KMS-11 (cell line): Measurements from ENCODE around the gene BAK1.

Experiments
- H2AFZ ChIP-seq: fragments of 200-600 bp; sonication (generic); 2 replicates; pipeline ENCODE4 v1.6.1; 2016; ENCODE audit warnings: antibody characterized with exemption, mixed run types, low read depth
- H3K27ac ChIP-seq: fragments of 200-600 bp; sonication (generic); 2 replicates; pipeline ENCODE4 v1.6.1; 2016; ENCODE audit warnings: mild to moderate bottlenecking, mixed run types
- H3K27me3 ChIP-seq: fragments of 200-600 bp; sonication (generic); 2 replicates; pipeline ENCODE4 v1.6.1; 2017; ENCODE audit warnings: mild to moderate bottlenecking, low read depth, mixed run types, moderate library complexity; ENCODE audit not compliant: insufficient read depth
- H3K36me3 ChIP-seq: fragments of 200-600 bp; sonication (generic); 2 replicates; pipeline ENCODE4 v1.6.1; 2017; ENCODE audit warnings: mild to moderate bottlenecking, mixed run types; ENCODE audit not compliant: insufficient read depth
- H3K4me1 ChIP-seq: fragments of 200-600 bp; sonication (generic); 2 replicates; pipeline ENCODE4 v1.6.1; 2016; ENCODE audit warnings: mild to moderate bottlenecking, low read depth, mixed run types; ENCODE audit not compliant: poor library complexity, severe bottlenecking
- H3K4me2 ChIP-seq: fragments of 200-600 bp; sonication (generic); 2 replicates; pipeline ENCODE4 v1.7.0; 2016; ENCODE audit warnings: mild to moderate bottlenecking, mixed run types
- H3K4me3 ChIP-seq: fragments of 200-600 bp; sonication (generic); IDR thresholded peaks from 2 replicates; pipeline ENCODE4 v1.6.1; 2017; ENCODE audit warnings: low read depth, low read length, mixed read lengths; ENCODE audit not compliant: insufficient read depth
- H3K79me2 ChIP-seq: fragments of 200-600 bp; sonication (generic); 2 replicates; pipeline ENCODE4 v1.6.1; 2016; ENCODE audit warnings: low read depth, mixed run types; ENCODE audit not compliant: insufficient read depth
- H3K9ac ChIP-seq: fragments of 200-600 bp; sonication (generic); 2 replicates; pipeline ENCODE4 v1.6.1; 2016; ENCODE audit warnings: mild to moderate bottlenecking, mixed run types
- H4K20me1 ChIP-seq: fragments of 200-600 bp; sonication (generic); 2 replicates; pipeline ENCODE4 v1.6.1; 2016; ENCODE audit warnings: mild to moderate bottlenecking, mixed run types; ENCODE audit not compliant: insufficient read depth
- CTCF ChIP-seq: fragments of 200-600 bp; sonication (generic); conservative IDR thresholded peaks from 2 replicates; pipeline ENCODE4 v1.6.1; 2017; ENCODE audit warnings: low read depth, mild to moderate bottlenecking, antibody characterized with exemption, low read length, moderate library complexity, mixed read lengths

The BAK1 gene

DNA sequence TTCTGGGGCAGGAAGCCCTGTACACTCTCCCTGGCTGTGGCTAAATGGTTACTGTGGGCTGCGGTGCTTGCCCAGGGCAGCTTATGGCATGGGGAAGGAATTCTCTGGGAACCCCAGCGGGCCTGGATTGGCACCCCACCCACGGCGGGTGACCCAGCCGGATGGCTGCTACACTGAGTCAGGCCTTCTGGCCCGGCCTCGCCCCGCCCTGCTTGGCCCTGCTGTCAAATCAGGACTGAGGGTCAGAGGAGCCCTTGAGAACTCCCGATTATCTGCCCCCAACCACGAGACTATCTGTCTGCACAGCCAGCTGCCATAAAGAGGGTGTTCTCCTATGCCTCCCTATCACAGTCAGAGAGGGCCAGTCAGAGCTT, 33.7 kb upstream of the BAK1 start:
- Histone ChIP-seq H4K20me1 (no peaks in the 10 kb centered on the region), H3K4me1 (peaks cover 6% of the 10 kb centered on the region), H3K4me2 (no peak overlapping the region), H3K36me3 (no peaks in the 10 kb centered on the region), H2AFZ (no peak overlapping the region), H3K79me2 (no peaks in the 10 kb centered on the region), H3K27ac (no peak overlapping the region), H3K9ac (no peak overlapping the region), H3K4me3 (no peak overlapping the region), H3K27me3 (no peaks in the 10 kb centered on the region)
- TF ChIP-seq CTCF, result no peak

GRCh38 chr6:33613146-33613794, 33.2 kb upstream of the BAK1 start:
- no peak for TF ChIP-seq CTCF
- Histone ChIP-seq H3K4me2 (no peak overlapping the region), H3K9ac (no peak overlapping the region), H3K4me3 (no peak overlapping the region), H3K36me3 (no peaks in the 10 kb centered on the region), H3K27me3 (no peaks in the 10 kb centered on the region), H4K20me1 (no peaks in the 10 kb centered on the region), H3K27ac (no peak overlapping the region), H3K79me2 (no peaks in the 10 kb centered on the region), H3K4me1 (peaks cover 7% of the 10 kb centered on the region), H2AFZ (no peak overlapping the region)

- no peak overlapping the region for H3K27ac ChIP-seq
Observed at GRCh38 chr6:33610779-33611732, 31.0 kb upstream of the BAK1 start.

DNA sequence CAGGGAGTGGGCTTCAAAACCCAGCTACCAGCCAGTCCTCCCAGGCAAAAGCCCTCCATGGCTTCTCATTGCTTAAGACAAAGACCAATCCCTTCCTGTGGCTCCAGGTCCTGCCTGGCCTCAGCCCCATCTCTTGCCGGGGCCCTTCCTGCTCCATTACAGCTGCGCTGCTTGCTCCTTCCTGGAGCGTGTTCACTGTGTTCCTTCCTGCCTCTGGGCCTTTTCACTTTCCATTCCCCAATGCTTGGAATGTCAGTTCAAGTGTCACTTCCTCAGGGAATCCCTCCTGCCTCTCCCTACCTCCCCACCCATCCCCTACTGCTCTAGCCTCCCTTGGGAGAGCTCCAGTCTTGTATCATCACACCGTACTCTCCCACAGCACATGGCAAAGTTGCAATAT, 30.0 kb upstream of the BAK1 start:
- Histone ChIP-seq H3K4me1 (peaks cover 7% of the 10 kb centered on the region), H3K4me3 (no peak overlapping the region), H3K36me3 (no peaks in the 10 kb centered on the region), H3K27me3 (no peaks in the 10 kb centered on the region), H4K20me1 (no peaks in the 10 kb centered on the region), H3K4me2 (no peak overlapping the region), H3K9ac (no peak overlapping the region), H3K79me2 (no peaks in the 10 kb centered on the region), H3K27ac (no peak overlapping the region), H2AFZ (no peak overlapping the region)
- no peak for TF ChIP-seq CTCF

More at GRCh38 chr6:33610779-33611732, 31.0 kb upstream of the BAK1 start:
- Histone ChIP-seq H3K4me1 (peaks cover 7% of the 10 kb centered on the region), H3K9ac (no peak overlapping the region), H3K4me2 (no peak overlapping the region), H2AFZ (no peak overlapping the region), H3K36me3 (no peaks in the 10 kb centered on the region), H3K4me3 (no peak overlapping the region), H3K27me3 (no peaks in the 10 kb centered on the region), H3K79me2 (no peaks in the 10 kb centered on the region), H4K20me1 (no peaks in the 10 kb centered on the region)
- TF ChIP-seq CTCF, result no peak
